GM12873 (cell line): ENCODE data around the gene CRYL1.

ENCODE experiments used
- CTCF ChIP-seq: IDR thresholded peaks from 2 replicates; pipeline ENCODE4 v1.5.1; 2012; ENCODE audit warnings: low read depth, mild to moderate bottlenecking, moderate library complexity, low read length, control low read depth; ENCODE audit not compliant: insufficient read depth; ENCODE audit errors: missing control alignments

The CRYL1 gene

GRCh38 chr13:20420938-20421337 is 104.7 kb downstream of the CRYL1 start:
- no peak for TF ChIP-seq CTCF

- TF ChIP-seq CTCF = no peak
These were observed 106.7 kb downstream of the CRYL1 start for GRCh38 chr13:20418953-20419352.

GRCh38 chr13:20416223-20416745 is 109.4 kb downstream of the CRYL1 start:
- TF ChIP-seq CTCF = no peak

GRCh38 chr13:20415694-20416107 is 110.0 kb downstream of the CRYL1 start:
- TF ChIP-seq CTCF = no peak

GRCh38 chr13:20415306-20415679 is 110.4 kb downstream of the CRYL1 start:
- TF ChIP-seq CTCF = no peak

GRCh38 chr13:20414546-20415305 is 110.9 kb downstream of the CRYL1 start:
- no peak for TF ChIP-seq CTCF

GRCh38 chr13:20412691-20413355 is 112.8 kb downstream of the CRYL1 start:
- no peak for TF ChIP-seq CTCF
